Measurements from ENCODE around the gene FAM177A1. TPM values are rescaled to one million over a fixed set of nuclear protein-coding genes. Genes with fewer than 3 reads are reported as not detected.

Gene FAM177A1
- total and polyA plus RNA-seq, 9 of the 15 experiments (the other 6 are each of a cell fraction or from before 2014, with no cell fraction given): 7.7 to 36.2 (median 29.9) TPM

- peak; percentile 95 for TF ChIP-seq ATF3 (IDR thresholded peaks at IDR 0.05)
- TF ChIP-seq ATF3 (CRISPR knock-in tag; conservative IDR thresholded peaks at IDR 0.05): no peak
- peak; percentile 88 for TF ChIP-seq POLR2A (conservative IDR thresholded peaks at IDR 0.05)
- peak; percentile 66 for TF ChIP-seq L3MBTL2 (IDR thresholded peaks at IDR 0.05)
- peak; percentile 42; the same call in 1 of the 2 replicates for TF ChIP-seq KLF13 (tag; IDR thresholded peaks at IDR 0.05; ENCODE audit: borderline replicate concordance, low read depth)
- TF ChIP-seq TFAP4 (CRISPR knock-in tag; IDR thresholded peaks at IDR 0.05; ENCODE audit: borderline replicate concordance): peak; percentile 59; the same call in 1 of the 2 replicates
- TF ChIP-seq CBX1 (IDR thresholded peaks at IDR 0.05; ENCODE audit: low read depth): 0 out of 2 replicates have a peak, but pooled peaks have one; percentile 57
- TF ChIP-seq SAFB (IDR thresholded peaks at IDR 0.05; ENCODE audit: borderline replicate concordance, low read depth, low read length): 0 out of 2 replicates have a peak, but pooled peaks have one; percentile 23
- peak; percentile 92 for TF ChIP-seq SUPT5H (IDR thresholded peaks at IDR 0.05)
- no peak for TF ChIP-seq SPI1 (IDR thresholded peaks at IDR 0.05; ENCODE audit: borderline replicate concordance, low read depth, low read length)
- no peak for TF ChIP-seq ZNF785 (CRISPR knock-in tag; IDR thresholded peaks at IDR 0.05)
- TF ChIP-seq ZC3H11A (IDR thresholded peaks at IDR 0.05; ENCODE audit: low read depth, low read length): no peak
- TF ChIP-seq SIRT6 (IDR thresholded peaks at IDR 0.05; ENCODE audit: low read depth, low read length): no peak
- TF ChIP-seq POLR2G (IDR thresholded peaks at IDR 0.05; ENCODE audit: low read depth, low read length): peak; percentile 93
- TF ChIP-seq ZFP36 (IDR thresholded peaks at IDR 0.05; ENCODE audit: low read depth, low read length, partially characterized antibody): no peak
- peak; percentile 71 for TF ChIP-seq ETV5 (CRISPR knock-in tag; IDR thresholded peaks at IDR 0.05; ENCODE audit: low read depth)
- peak; percentile 80 for TF ChIP-seq GABPB1 (CRISPR knock-in tag; IDR thresholded peaks at IDR 0.05)
Observed at GRCh38 chr14:35046048-35046750, at the start of gene FAM177A1 (continued).

Measured in K562 (cell line).